ENCODE measurements around the gene TMEM43.

The TMEM43 gene

DNA sequence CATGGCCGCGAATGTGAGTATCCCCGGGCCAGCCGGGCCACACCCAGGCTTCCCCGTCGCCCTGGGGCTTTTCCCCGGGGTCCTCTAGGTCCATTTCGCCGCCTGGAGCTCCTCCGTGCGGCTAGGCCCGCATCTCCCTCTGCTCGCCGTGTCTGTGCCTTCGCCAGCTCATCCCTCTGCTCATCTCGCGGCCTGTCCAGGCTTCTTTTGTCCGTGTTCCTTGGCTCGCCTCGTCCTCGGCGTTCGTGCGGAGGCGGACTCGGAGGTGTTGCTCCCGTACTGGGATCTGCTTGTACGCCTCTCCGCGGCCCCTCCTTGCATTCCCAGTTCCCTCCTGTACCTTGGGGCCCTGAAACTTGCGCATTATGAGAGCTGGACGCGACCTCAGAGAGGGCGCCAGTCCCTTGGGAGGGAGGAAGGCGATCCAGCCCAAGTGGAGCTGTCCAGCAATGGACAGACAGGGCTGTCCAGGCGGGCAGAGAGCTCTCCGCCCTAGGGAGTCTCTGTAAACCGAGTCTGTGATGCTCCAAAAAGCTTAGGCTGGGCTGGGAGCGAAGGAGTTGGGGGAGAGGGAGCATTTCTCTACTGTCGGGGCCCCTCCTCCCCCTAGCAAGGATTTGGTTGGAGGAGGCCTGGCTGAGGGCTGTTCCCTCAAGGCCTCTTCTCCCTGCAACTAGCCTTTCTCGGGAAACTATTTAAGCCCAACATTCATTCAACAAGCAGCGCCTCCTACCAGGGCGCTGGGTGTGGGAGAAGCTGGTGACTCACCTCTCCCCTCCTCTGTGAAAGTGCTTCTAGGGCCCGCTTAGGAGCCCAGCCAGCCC is 553 bp downstream of the TMEM43 start:
- Histone ChIP-seq H3K9me3 (ENCODE audit: insufficient read depth, low read length) (no peaks in the 10 kb centered on the region), H4K20me1 (ENCODE audit: insufficient read depth, low read length) (peaks cover 17% of the 10 kb centered on the region; the same call in 1 of the 2 replicates), H2AFZ (ENCODE audit: low read depth, low read length) (peak overlapping the region; percentile 49), H3K9ac (ENCODE audit: low read length) (peak overlapping the region; percentile 96), H3K27me3 (ENCODE audit: low read depth, low read length) (no peaks in the 10 kb centered on the region), H3K4me3 (ENCODE audit: low read length) (peak overlapping the region; percentile 81), H3K4me2 (ENCODE audit: low read length) (peak overlapping the region; percentile 94), H3K79me2 (ENCODE audit: low read length) (peaks cover 86% of the 10 kb centered on the region), H3K36me3 (replicated peaks; ENCODE audit: low read depth, low read length) (peaks cover 59% of the 10 kb centered on the region), H3K27ac (ENCODE audit: low read length) (peak overlapping the region; percentile 57), H3K4me1 (ENCODE audit: low read length) (peaks cover 25% of the 10 kb centered on the region)
- no peak for TF ChIP-seq EZH2phosphoT487 (IDR thresholded peaks at IDR 0.05; ENCODE audit: low read depth)
- TF ChIP-seq, protein P1, sequence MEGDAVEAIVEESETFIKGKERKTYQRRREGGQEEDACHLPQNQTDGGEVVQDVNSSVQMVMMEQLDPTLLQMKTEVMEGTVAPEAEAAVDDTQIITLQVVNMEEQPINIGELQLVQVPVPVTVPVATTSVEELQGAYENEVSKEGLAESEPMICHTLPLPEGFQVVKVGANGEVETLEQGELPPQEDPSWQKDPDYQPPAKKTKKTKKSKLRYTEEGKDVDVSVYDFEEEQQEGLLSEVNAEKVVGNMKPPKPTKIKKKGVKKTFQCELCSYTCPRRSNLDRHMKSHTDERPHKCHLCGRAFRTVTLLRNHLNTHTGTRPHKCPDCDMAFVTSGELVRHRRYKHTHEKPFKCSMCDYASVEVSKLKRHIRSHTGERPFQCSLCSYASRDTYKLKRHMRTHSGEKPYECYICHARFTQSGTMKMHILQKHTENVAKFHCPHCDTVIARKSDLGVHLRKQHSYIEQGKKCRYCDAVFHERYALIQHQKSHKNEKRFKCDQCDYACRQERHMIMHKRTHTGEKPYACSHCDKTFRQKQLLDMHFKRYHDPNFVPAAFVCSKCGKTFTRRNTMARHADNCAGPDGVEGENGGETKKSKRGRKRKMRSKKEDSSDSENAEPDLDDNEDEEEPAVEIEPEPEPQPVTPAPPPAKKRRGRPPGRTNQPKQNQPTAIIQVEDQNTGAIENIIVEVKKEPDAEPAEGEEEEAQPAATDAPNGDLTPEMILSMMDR (IDR thresholded peaks at IDR 0.05; ENCODE audit: low read depth, low read length) = 0 out of 2 replicates have a peak, but pooled peaks have one; percentile 21

DNA sequence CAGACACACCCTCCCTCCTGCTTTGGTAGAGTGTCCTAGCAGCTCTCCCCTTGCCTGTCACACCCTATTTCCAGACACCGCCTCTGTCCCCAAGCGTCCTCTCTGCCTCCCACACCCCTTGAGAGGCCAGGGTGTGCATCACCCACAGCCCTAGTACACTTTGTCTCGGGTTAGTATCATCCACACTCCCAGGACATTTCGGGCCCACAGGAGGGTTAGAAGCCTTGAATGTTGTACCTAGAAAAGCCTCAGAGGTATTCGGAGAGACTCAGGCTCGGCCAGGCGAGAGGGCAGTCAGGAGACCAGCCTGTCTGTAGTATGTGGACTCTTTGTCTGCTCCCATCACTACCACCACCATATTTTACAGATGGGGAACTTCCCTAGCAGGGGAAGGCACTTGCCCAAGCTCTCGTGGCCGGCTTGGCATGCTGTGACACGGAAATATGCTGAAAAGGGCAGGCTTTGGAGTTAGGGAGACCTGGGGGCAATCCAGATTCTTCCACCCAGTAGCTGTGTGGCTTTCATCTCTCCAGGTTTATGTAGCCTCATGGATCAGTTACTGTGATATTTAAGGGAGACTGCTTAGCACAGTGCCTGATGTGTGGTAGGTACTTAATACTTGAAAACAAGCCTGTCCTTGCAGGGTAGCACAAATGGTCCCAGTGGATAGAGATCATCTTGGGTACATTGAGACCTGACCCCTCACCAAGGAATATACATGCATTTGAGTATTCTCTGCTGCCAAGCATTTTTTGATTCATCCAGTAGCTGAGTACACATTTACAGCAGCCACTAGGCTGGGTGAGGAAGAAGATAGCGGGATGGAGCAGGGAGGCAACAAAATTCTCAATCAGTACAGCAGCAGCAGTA is 1.4 kb downstream of the TMEM43 start:
- H3K4me2 ChIP-seq (ENCODE audit: low read length) = peak overlapping the region; percentile 94
- peak overlapping the region; percentile 96 for H3K9ac ChIP-seq (ENCODE audit: low read length)
- no peak for TF ChIP-seq EZH2phosphoT487 (IDR thresholded peaks at IDR 0.05; ENCODE audit: low read depth)
- TF ChIP-seq, protein P1 (IDR thresholded peaks at IDR 0.05; ENCODE audit: low read depth, low read length) = no peak
- peaks cover 80% of the 10 kb centered on the region for H3K79me2 ChIP-seq (ENCODE audit: low read length)
- H3K36me3 ChIP-seq (replicated peaks; ENCODE audit: low read depth, low read length) = peaks cover 63% of the 10 kb centered on the region
- H4K20me1 ChIP-seq (ENCODE audit: insufficient read depth, low read length) = peaks cover 17% of the 10 kb centered on the region; the same call in 1 of the 2 replicates
- H3K4me3 ChIP-seq (ENCODE audit: low read length) = peak overlapping the region; percentile 81
- no peaks in the 10 kb centered on the region for H3K27me3 ChIP-seq (ENCODE audit: low read depth, low read length)
- no peak overlapping the region for H2AFZ ChIP-seq (ENCODE audit: low read depth, low read length)
- no peaks in the 10 kb centered on the region for H3K9me3 ChIP-seq (ENCODE audit: insufficient read depth, low read length)
- peaks cover 25% of the 10 kb centered on the region for H3K4me1 ChIP-seq (ENCODE audit: low read length)
- H3K27ac ChIP-seq (ENCODE audit: low read length) = peak overlapping the region; percentile 57

DNA sequence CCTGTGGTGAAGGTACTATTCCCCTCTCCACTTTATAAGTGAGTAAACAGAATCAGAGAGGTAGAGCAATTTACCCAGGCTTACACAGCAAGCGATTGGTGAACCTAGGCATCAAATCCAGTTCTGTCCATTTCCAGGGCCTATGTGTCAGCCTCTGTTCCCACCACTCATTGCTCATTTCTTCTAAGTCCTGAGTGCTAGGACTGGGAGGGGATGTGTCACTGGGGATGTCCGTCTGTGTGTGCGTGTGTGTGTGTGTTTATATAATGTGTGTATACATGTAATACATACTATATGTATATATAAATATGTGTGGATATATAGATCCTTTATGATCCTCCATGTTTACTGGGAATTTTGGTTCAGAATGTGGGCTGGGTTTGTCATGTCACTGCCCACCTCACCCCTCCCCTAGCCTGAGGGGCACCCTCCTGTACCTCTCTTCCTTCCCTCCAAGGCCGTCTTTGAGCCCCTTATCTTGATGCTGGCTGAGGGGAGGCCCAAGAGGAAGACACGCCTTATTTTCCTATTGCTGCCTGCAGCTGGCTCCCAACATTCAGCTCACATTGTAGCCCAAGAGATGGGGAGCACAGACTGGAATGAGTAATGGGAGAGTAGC is 2.1 kb downstream of the TMEM43 start:
- H3K9me3 ChIP-seq (ENCODE audit: insufficient read depth, low read length) = no peaks in the 10 kb centered on the region
- H3K27me3 ChIP-seq (ENCODE audit: low read depth, low read length) = no peaks in the 10 kb centered on the region
- peaks cover 25% of the 10 kb centered on the region for H3K4me1 ChIP-seq (ENCODE audit: low read length)
- H3K79me2 ChIP-seq (ENCODE audit: low read length) = peaks cover 72% of the 10 kb centered on the region
- 0 out of 2 replicates have a peak overlapping the region, but pooled peaks have one; percentile 96 for H3K9ac ChIP-seq (ENCODE audit: low read length)
- H3K27ac ChIP-seq (ENCODE audit: low read length) = no peak overlapping the region
- no peak overlapping the region for H2AFZ ChIP-seq (ENCODE audit: low read depth, low read length)
- TF ChIP-seq, protein P1 (IDR thresholded peaks at IDR 0.05; ENCODE audit: low read depth, low read length) = no peak
- no peak for TF ChIP-seq EZH2phosphoT487 (IDR thresholded peaks at IDR 0.05; ENCODE audit: low read depth)
- H3K4me2 ChIP-seq (ENCODE audit: low read length) = peak overlapping the region; percentile 94
- H4K20me1 ChIP-seq (ENCODE audit: insufficient read depth, low read length) = peaks cover 17% of the 10 kb centered on the region; the same call in 1 of the 2 replicates
- H3K36me3 ChIP-seq (replicated peaks; ENCODE audit: low read depth, low read length) = peaks cover 63% of the 10 kb centered on the region
- H3K4me3 ChIP-seq (ENCODE audit: low read length) = peak overlapping the region; percentile 81; the same call in 1 of the 2 replicates
